ENCODE results near the gene PISD. TPM values are rescaled to one million over a fixed set of nuclear protein-coding genes. Genes with fewer than 3 reads are reported as not detected.
"Not testable (repeated sequence)": the region's sequence is repeated elsewhere in the genome, so short reads cannot be mapped to it uniquely, and the experiment has no call there.

The PISD gene
- 10 to 100 TPM; 28.8 to 32.8 (median 30.1) TPM for polyA plus RNA-seq (ENCODE audit: insufficient read length in 3 of 3)

- peak; percentile 92 to 96 (median 92) for DNase-seq (ENCODE audit: low read depth in 3 of 3, low spot score in 2 of 3)
Measured at GRCh38 chr22:31661851-31662667, at the start of gene PISD. TSS of gene PISD (minus strand) at chr22:31662215. CDS start at chr22:31662208, 7 bp downstream.

GRCh38 chr22:31711226-31711625 lies 49.2 kb upstream of the PISD start:
- DNase-seq (ENCODE audit: low read depth in 3 of 3, low spot score in 2 of 3) = not testable (repeated sequence)

- DNase-seq (ENCODE audit: low read depth in 3 of 3, low spot score in 2 of 3) = no peak
Measured at GRCh38 chr22:31707519-31707918, 45.5 kb upstream of the PISD start.

DNA sequence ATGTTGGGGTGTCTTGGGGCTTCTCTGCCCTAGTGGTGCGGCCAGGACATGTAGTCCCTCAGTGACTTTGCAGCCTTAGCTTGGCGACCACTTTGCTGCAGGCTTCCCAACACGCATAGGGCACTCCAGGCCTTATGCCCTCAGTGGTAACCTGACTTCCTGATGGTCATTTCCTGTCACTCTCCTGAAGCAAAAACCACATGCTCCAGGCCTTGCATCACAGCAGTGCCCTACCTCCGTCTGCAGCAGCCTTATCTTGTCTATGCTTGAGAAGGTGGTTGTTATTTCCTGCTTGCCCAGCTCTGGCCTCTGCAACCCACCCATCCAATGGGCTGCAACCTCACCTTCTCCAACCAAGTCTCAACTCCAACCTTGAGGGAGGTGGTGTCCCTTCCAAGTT lies 33.4 kb upstream of the PISD start:
- no peak for DNase-seq (ENCODE audit: low read depth in 3 of 3, low spot score in 2 of 3)

DNA sequence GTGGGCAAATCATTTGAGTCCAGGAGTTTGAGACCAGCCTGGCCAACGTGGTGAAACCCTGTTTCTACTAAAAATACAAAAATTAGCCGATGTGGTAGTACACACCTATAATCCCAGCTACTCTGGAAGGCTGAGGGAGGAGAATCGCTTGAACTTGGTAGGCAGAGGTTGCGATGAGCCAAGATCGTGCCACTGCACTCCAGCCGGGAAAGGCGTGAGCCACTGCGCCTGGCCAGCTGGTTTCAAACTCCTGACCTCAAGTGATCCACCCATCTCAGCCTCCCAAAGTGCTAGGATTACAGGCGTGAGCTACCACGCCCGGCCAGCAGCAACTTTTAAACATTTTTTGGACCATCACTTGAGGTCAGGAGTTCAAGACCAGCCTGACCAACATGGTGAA lies 32.0 kb upstream of the PISD start:
- not testable (repeated sequence) for DNase-seq (ENCODE audit: low read depth in 3 of 3, low spot score in 2 of 3)

GRCh38 chr22:31692186-31692886 lies 30.3 kb upstream of the PISD start:
- no peak for DNase-seq (ENCODE audit: low read depth in 3 of 3, low spot score in 2 of 3)

- no peak for DNase-seq (ENCODE audit: low read depth in 3 of 3, low spot score in 2 of 3)
Measured at GRCh38 chr22:31691408-31691807, 29.4 kb upstream of the PISD start.

- DNase-seq (ENCODE audit: low read depth in 3 of 3, low spot score in 2 of 3) = no peak
Measured at GRCh38 chr22:31683181-31684105, 21.4 kb upstream of the PISD start.

DNA sequence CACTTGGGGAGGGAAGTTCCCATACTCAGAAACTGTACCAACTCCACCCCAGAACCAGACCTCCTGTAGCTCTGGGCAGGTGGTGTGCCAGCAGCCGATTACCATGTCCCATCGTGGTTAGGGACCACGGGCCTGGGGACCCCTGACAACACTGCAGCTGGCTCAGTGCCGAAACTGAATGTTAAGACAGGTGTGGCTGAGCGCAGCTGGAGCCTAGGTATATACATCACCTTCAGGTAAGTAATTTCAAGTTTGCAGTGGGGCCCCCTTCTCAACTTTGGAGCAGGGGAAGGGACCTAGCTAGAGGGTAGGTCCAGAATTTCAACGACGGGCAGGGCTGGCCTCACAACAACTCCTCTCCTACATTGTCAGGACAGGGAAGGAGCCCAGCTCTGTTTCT lies 20.7 kb upstream of the PISD start:
- no peak for DNase-seq (ENCODE audit: low read depth in 3 of 3, low spot score in 2 of 3)

GRCh38 chr22:31681349-31682345 lies 19.6 kb upstream of the PISD start:
- DNase-seq (ENCODE audit: low read depth in 3 of 3, low spot score in 2 of 3) = no peak

- no peak for DNase-seq (ENCODE audit: low read depth in 3 of 3, low spot score in 2 of 3)
Measured at GRCh38 chr22:31680861-31681341, 18.9 kb upstream of the PISD start.

- no peak for DNase-seq (ENCODE audit: low read depth in 3 of 3, low spot score in 2 of 3)
Measured at GRCh38 chr22:31678748-31679147, 16.7 kb upstream of the PISD start.

DNA sequence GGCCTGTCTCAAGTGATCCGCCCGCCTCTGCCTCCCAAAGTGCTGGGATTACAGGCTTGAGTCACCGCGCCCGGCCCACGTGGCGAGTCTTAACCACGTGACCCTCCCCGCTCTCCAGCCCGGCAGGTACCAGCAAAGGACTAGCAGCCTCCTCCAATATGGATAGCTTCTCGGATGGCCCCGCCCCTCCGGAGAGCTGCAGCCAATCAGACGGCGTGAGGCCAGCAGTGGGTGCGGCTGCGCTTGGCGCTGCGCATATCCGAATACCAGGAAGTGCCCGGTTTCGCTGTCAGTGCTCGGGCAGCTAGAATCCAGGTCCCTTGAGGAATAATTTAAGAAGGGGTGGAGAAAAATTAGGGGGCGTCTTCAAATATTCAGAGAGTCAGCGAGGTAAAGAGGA lies 14.7 kb upstream of the PISD start:
- DNase-seq (ENCODE audit: low read depth in 3 of 3, low spot score in 2 of 3) = peak; percentile 56 to 68 (median 64)

- DNase-seq (ENCODE audit: low read depth in 3 of 3, low spot score in 2 of 3) = not testable (repeated sequence)
Measured at GRCh38 chr22:31674219-31674618, 12.2 kb upstream of the PISD start.

GRCh38 chr22:31668849-31669248 lies 6.8 kb upstream of the PISD start:
- not testable (repeated sequence) for DNase-seq (ENCODE audit: low read depth in 3 of 3, low spot score in 2 of 3)

DNA sequence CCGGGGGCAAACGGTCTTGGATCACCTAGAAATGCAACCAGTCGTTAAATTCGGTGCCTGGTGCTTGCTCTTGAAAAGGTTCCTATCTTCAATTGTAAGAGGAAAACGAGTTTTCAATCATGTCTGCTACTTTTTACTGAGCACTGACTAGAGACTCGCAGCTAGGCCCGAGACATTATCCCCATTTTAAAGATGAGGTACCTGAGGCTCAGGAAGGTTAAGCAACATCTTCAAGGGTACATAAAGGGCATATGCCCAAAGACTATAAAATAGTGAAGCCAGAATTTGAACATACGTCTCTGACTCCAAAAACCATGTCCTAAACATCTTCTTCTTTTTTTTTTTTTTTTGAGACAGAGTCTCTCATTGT lies 638 bp upstream of the PISD start:
- DNase-seq (ENCODE audit: low read depth in 3 of 3, low spot score in 2 of 3) = no peak

DNA sequence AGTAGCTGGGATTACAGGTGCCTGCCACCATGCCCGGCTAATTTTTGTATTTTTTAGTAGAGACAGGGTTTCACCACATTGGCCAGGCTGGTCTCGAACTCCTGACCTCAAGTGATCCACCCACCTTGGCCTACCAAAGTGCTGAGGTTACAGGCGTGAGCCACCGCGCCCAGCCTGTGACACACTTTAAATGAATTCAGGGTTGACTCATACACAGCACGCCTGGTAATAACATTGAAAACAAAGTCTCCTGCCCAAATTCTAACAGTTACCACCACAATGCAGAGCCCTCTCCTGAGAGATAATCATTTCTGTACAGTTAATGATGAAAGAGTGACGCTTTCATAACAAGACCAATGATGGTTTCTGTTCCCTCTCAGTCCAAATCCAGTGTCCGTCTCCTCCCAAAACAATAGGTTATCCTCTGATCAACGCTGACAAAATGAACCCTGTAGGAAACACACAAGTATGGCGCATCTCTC lies 1.1 kb downstream of the PISD start:
- not testable (repeated sequence) for DNase-seq (ENCODE audit: low read depth in 3 of 3, low spot score in 2 of 3)

DNA sequence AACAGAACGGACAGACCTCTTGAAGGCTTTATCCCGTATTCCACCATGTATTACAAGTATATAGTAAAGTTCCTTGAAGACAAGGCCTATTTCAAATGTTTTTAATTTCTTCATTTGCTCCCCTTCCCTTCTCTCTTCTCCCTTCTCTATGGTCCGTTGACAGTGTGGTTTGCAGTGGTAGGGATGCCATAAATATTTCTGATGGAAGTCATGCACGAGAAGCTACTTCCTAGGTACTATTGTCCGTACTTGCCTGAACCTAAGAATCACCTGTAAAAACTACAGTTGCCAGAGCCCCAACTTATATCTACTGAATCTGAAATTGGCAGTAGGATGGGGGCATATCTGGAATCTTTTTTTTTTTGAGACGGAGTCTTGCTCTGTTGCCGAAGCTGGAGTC lies 2.8 kb downstream of the PISD start:
- no peak for DNase-seq (ENCODE audit: low read depth in 3 of 3, low spot score in 2 of 3)

- DNase-seq (ENCODE audit: low read depth in 3 of 3, low spot score in 2 of 3) = no peak
Measured at GRCh38 chr22:31654408-31654807, 7.6 kb downstream of the PISD start.

Data from right renal cortex interstitium (tissue), 3 donors.